Measurements from ENCODE around the gene LRRC3.

GRCh38 chr21:44450402-44450801 lies 4.9 kb upstream of the LRRC3 start:
- no peak for TF ChIP-seq FOXM1 (IDR thresholded peaks at IDR 0.05; ENCODE audit: borderline replicate concordance)
- no peak for TF ChIP-seq SUZ12 (IDR thresholded peaks at IDR 0.05)
- TF ChIP-seq BHLHE40 (IDR thresholded peaks at IDR 0.05; ENCODE audit: borderline replicate concordance), result no peak
- TF ChIP-seq FOXA1 (IDR thresholded peaks at IDR 0.05), result no peak
- no peak for TF ChIP-seq ELF4 (IDR thresholded peaks at IDR 0.05)
- TF ChIP-seq SP1 (IDR thresholded peaks at IDR 0.05), result no peak
- TF ChIP-seq CTBP1 (IDR thresholded peaks at IDR 0.05; ENCODE audit: borderline replicate concordance), result no peak
- no peak for TF ChIP-seq ARNT (IDR thresholded peaks at IDR 0.05)
- no peak for TF ChIP-seq TARDBP (IDR thresholded peaks at IDR 0.05)
- TF ChIP-seq LEF1 (IDR thresholded peaks at IDR 0.05; ENCODE audit: borderline replicate concordance), result no peak
- TF ChIP-seq L3MBTL2 (conservative IDR thresholded peaks at IDR 0.05), result no peak
